Right kidney (tissue), 9 donors: ENCODE results near the gene LKAAEAR1.
"Not testable (repeated sequence)": the region's sequence is repeated elsewhere in the genome, so short reads cannot be mapped to it uniquely, and the experiment has no call there.

Source experiments
- DNase-seq: peaks from one replicate; pipeline ENCODE4 v3.0.0-alpha.2; 2016
- long read RNA-seq, 8 donors: transcript quantifications; one replicate each; lab custom pipeline, GENCODE V29; 2026

The LKAAEAR1 gene, protein sequence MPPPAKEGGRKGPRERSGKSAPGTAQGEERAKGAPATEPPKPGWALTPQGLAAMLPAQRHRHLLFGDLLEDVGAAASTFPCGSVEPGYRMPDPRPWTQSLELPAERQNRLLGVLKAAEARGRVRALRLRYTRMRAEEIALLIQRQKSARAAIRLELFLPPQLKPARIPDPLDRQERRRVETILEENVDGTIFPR
- long read RNA-seq, donor 1, partial matches to known transcripts = 0 of 3 reads
- long read RNA-seq, donor 1, other reads (novel, unspliced or antisense) = 0 of 3 reads
- long read RNA-seq, donor 2, partial matches to known transcripts = 0 of 1 reads
- long read RNA-seq, donor 2, other reads (novel, unspliced or antisense) = 0 of 1 reads
- long read RNA-seq, donor 3 = 0 reads
- long read RNA-seq, donor 4 = 0 reads
- long read RNA-seq, donor 5, partial matches to known transcripts = 0 of 1 reads
- long read RNA-seq, donor 5, other reads (novel, unspliced or antisense) = 0 of 1 reads
- long read RNA-seq, donor 6 = 0 reads
- long read RNA-seq, donor 7 = 0 reads
- long read RNA-seq, donor 8 = 0 reads

DNA sequence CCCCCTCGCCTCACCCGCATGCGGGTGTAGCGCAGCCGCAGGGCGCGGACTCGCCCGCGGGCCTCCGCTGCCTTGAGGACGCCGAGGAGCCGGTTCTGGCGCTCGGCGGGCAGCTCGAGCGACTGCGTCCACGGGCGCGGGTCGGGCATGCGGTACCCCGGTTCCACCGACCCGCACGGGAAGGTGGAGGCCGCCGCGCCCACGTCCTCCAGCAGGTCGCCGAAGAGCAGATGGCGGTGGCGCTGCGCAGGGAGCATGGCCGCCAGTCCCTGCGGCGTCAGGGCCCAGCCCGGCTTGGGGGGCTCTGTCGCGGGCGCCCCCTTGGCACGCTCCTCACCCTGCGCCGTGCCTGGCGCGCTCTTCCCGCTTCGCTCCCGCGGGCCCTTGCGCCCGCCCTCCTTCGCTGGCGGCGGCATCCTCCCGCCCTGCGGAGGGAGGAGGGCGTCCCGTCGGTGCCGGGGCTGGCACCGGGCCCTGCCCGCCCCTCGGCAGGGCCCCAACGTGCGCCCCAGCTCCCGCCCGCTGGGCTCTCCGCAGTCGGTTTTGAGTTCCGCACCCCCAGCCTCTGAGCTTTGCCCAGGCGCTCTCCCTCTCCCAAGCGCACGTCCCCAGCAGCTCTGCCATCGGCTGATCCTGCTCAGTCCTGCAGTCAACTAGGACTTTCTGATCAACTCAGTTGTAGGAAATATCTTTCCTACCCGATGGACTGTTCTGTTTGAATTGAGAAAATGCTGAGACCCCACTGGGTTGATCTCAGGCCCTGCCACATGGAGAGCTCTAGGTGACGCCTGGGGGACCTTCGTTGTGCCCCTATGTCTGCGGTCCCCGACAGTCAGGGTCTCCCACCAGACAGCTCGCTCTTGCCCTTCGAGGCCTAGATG is at the start of gene LKAAEAR1:
LKAAEAR1 (minus strand) TSS at position 595 of the 881 bp plus-strand sequence; CDS start at position 416, 179 bp downstream.
- DNase-seq = peak; percentile 64

DNA sequence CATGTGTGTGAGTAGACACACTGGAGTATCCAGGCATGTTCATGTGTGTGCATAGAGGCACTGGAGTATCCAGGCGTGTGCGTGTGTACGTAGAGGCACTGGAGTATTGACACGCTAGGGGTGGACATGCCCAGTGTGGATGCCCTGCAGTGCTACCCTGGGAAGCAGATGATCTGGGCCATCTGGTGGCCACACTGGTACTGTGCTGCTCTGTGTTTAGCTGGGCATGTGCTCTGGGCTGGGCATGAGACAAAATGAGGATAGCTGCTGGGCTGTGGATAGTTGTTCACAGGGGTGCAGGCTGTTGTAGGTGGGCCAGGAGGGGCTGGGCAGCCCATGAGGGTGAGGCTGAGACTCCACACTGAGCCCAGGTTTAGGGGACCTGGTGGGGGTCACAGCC is 47.2 kb upstream of the LKAAEAR1 start:
- DNase-seq = no peak

DNA sequence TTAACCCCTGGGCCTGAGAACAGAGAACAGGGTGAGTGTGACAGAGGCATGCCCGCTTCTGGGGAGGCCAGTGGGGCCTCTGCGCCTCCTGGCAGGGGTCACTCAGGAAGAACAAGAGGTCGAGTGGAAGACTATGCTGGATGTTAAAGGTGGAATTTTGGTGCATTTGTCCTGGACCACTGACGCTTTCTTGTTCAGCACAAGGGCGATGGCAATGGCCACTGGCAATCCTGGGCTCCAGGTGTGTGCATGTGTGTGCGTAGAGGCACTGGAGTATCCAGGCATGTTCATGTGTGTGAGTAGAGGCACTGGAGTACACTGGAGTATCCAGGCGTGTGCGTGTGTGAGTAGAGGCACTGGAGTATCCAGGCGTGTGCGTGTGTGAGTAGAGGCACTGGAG is 46.7 kb upstream of the LKAAEAR1 start:
- DNase-seq = no peak

DNA sequence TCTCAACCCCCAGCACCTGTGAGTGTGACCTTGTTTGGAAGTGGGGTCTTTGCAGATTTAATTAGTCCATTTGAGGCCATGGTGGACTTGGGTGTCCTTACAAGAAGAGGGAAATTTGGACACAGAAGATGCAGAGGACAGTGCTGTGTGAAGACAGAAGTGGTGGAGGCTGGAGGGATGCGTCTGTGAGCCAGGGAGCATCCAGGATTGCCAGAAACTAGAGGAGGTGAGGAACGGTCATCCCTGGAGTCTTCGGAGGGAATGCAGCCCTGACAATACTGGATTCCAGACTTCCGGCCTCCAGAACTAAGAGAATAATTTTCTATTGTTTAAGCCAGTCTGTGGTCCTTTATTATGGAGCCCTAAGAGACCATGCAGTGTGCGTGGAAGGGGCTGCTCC is 46.1 kb upstream of the LKAAEAR1 start:
- DNase-seq = no peak

DNA sequence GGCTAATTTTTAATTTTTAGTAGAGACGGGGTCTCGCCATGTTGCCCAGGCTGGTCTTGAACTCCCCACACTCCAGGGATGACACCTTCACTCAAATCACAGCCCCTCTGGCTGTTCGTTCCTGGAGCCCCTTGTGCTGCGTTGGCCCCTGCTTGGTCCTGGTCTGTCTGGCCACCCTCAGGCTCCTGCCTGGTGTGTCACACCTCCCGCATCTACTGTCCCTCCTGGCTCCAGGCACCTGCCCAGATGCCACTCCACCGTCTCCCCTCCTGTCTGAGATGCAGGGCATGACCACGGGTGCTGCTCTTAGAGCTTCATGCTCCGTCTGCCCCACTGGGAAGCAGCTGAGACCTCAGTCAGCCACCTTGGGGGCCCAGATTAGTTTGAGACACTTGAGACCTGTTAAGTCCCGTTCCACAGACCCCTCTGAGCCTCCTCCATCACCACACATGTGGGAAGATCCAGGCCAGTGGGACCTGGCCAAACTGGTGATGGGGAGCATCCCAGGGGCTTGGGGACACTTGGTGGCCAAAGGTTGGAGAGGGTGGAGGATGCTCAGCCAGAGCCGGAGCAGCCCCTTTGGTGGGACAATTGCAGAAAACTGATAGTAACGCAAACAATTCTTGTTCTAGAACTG is 45.1 kb upstream of the LKAAEAR1 start:
- DNase-seq = no peak

DNA sequence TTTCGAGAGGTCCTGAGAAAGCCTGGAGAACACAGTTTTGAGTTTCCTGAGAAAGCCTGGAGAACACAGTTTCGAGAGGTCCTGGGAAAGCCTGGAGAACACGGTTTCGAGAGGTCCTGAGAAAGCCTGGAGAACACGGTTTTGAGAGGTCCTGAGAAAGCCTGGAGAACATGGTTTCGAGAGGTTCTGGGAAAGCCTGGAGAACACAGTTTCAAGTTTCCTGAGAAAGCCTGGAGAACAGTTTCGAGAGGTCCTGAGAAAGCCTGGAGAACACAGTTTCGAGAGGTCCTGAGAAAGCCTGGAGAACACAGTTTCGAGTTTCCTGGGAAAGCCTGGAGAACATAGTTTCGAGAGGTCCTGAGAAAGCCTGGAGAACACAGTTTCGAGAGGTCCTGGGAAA is 39.3 kb upstream of the LKAAEAR1 start:
- not testable (repeated sequence) for DNase-seq

DNA sequence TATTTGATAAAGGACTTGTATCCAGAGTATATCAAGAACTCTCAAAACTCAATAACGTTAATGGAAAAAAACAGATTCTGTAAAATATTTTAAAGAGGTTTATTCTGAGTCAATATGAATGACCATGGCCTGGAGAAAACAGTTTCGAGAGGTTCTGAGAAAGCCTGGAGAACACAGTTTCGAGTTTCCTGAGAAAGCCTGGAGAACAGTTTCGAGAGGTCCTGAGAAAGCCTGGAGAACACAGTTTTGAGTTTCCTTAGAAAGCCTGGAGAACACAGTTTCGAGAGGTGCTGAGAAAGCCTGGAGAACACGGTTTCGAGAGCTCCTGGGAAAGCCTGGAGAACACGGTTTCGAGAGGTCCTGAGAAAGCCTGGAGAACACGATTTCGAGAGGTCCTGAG is 38.7 kb upstream of the LKAAEAR1 start:
- DNase-seq = not testable (repeated sequence)

DNA sequence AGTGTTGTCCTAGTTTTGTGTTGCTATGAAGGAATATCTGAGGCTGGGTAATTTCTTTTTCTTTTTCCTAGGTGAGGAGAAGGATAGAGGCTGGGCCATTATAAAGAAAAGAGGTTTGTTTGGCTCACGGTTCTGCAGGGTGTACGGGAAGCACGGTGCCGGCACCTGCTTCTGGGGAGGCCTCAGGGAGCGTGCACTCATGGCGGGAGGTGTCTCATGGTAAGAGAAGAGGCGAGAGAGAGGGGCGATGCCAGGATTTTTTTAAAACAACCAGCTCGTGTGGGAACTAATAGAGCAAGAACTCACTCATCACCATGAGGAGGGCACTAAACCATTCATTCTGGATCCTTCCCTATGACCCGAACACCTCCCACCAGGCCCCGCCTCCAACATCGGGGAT is 37.4 kb upstream of the LKAAEAR1 start:
- DNase-seq = no peak

DNA sequence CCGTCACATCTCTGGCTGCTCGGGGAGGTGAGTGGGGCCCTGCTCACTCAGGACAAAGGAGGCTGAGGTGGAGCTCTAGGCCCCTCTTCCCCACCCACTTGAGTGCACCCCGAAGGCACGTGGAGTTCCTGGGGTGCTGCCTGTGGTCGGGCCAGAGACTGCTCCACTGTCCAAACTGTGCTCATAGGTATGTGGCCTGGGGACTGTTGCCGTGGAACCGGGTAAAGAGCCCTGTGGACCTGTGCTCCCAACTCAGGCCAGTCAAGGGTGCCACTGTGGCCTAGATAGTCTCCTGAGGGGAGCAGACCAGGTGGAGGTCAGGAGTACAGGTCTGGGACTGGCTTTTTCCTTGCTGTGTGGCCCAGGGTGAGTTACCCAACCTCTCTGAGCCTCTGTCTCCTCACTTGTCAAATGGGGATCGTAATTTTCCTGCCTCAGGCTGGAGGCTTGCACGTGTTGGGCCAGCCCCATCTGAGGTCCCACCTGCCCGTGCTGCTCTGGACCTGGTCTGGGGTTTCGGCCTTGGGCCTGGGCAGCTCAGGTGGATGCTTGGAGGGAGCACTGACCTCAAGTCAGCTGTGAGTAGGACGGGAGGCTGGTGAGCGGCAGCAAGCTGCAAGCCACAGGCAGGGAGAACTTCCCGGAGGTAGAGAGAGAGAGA is 35.6 kb upstream of the LKAAEAR1 start:
- DNase-seq = peak; percentile 39

DNA sequence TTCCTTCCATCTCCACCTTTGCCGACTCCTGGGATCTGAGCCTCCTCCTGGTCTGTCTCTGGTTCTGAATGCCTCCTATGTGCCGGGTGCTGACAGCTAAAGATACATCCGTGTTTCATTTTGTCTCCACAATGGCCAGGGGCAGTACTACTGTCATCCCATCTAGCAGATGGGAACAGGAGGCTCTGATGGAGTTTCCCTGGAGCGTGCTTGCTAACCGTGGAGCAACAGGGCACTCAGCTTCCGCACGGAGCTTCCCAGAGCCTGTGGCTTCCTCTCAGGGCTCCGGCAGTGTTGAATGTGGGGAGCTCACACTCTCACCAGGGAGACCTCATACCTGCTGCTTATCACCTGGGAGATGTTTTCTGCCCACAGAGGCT is 35.1 kb upstream of the LKAAEAR1 start:
- DNase-seq = no peak

DNA sequence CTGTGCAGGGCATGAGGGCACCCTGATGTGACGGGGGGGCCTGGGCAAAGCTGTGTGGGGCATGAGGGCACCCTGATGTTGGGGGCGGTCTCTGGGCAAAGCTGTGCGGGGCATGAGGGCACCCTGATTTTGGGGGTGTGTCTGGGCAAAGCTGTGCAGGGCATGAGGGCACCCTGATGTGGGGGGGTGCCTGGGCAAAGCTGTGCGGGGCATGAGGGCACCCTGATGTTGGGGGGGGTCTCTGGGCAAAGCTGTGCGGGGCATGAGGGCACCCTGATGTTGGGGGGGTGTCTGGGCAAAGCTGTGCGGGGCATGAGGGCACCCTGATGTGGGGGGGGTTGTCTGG is 33.2 kb upstream of the LKAAEAR1 start:
- DNase-seq = not testable (repeated sequence)

DNA sequence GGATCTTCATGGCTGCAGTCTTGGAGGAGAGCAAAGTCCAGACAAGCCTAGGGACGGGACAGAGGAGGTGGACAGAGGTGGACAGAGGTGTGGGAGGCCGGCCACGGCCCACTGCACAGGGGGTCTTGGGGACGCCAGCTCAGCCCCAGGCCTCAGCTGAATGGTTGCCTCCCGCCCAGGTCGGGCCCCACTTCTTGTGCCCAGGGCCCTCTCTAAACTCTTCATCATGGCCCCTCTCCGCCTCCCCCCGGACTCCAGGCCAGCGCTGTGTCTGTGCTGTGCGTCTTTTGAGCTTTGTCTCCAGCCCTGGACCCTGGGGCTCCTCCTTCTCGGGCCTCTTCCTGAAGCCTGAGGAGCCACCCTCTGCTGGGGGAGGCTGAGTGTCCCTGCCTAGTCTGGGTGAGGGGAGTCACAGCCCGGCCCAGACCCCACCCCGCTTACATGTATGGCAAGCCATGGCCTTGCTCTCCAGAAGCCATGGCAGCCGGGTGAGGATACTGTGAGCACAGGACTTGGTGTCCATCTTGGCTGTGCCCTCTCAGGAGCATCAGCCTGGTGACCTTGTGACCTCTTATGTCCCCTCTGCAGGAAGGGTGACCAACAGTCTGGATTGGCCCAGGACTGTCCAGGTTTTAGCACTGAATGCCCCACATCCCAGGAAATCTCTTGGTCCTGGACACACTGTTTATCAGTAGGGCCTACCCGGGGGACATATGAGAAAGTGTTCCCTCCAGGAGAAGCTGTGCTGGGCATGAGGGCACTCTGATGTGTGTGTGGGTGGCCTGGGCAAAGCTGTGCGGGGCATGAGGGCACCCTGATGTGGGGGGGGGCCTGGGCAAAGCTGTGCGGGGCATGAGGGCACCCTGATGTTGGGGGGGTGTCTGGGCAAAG is 32.6 kb upstream of the LKAAEAR1 start:
- no peak for DNase-seq

DNA sequence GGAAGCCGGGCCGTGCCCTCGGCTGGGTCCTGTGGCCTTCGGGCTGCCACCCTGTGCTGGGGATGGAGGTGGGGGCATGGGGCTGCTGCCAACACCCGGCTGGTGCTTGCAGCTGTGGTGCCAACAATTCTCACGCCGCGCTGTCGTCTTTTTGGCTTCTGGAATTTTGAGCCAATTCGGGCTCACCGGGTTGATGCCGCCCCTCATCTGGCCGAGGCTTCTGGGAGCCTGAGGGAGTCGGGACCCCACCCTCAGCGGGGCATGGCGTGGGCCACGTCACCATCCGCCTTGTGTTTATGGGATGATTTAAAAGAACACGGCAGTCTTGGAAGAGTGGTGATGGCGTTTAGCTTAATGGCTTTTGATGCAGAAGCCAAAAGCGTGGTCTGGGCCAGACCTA is 31.8 kb upstream of the LKAAEAR1 start:
- no peak for DNase-seq

DNA sequence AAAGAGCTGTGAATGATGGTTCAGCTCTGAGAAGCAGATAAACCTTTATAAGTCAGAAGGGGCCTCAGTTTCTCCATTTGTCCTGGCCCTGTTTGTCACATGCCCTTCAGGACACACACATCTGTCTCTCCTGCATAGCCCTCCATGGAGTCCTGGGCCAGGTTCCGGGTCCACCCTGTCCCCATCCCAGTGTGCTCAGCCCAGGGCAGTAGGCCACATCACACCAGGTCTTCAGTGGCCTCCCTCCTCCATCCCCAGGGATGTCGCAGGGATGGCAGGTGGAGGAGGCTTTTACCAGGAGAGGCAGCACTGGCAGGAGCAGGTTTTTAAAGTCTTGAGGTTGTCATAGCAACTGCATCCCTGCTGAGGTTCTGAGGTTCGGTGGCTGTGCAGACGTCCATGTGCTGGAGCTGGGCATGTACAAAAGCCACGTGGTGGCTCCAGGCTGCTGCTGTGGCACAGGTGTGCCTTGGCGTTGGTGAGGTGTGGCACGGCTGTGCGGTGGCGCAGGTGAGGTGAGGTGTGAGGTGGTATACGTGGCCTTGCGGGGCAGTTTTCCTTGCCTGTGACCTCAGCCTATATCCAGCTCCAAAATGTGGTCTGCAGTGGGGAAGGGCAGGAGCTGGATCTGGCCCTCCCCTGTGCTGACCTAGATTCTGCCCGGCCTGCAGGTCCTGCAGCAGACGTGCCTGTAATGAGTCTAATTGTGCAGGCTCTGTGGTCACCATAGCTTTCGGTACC is 31.1 kb upstream of the LKAAEAR1 start:
- DNase-seq = no peak

DNA sequence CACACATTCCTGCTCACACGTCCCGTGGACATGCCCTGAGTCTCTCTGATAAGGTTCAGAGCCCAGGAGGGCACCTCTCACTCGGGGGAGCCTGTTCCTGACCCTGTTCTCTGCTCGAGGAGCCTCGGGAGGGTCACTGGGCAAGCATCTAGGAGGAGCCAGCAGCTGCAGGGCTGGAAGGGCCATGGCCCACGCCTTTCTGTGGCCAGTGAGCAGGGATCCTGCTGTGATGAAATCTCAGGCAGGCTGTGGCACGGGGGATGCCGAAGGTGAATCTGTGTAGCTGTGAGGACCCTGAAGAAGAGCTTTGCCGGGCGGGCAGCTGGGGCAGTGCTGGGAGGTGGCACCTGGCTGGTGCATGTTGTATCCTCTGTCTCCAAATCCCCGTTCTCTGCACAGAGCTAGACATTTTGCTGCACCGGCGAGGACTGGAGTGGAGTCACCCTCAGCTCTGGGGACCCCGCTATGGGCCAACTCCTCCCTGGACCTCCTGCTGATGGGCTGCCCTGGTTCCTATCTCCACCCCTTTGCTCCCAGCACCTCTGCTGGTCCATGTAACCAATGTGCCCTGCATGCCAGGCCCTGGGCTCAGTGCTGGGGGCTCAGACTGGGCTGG is 30.3 kb upstream of the LKAAEAR1 start:
- DNase-seq = no peak

DNA sequence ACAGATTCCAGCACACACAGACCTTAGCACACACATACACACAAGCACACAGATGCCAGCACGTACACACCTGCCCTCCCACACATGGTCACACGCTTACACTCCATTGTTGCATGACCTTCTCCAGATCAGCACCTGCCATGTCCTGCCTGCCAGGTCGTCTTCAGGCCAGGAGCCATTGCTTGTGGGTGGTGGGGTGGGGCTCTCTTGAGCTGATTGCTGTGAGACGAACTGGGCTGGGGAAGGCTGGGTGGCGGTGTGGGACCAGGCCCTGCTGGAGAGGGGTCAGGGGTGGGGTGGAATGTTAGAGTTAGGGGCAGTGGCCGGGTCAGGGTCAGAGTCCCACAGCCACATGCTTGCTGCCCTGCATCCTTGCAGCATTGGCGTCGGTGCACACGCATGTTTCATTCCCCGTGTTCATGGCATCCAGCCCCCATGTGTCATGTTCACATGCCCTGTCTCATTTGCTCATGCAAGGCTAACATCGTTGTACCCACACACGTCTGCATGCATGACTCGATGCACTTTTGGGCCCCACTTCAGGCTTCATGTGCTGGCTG is 29.7 kb upstream of the LKAAEAR1 start:
- no peak for DNase-seq

DNA sequence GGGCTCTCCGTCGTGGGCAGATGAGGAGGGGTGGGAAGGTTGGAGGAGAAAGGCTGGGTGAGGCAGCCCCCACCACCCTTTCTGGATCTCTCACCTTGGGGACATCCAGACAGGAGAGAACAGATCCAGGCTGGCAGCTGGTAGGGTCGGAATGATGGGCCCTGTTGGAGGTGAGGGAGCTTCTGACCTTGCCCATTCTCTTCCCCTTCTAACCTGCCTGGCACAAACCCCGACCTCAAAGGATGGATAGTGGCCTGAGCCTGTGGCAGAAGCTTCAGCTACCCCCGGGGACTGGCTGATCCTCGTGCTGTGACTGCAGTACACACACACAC is 29.2 kb upstream of the LKAAEAR1 start:
- no peak for DNase-seq

DNA sequence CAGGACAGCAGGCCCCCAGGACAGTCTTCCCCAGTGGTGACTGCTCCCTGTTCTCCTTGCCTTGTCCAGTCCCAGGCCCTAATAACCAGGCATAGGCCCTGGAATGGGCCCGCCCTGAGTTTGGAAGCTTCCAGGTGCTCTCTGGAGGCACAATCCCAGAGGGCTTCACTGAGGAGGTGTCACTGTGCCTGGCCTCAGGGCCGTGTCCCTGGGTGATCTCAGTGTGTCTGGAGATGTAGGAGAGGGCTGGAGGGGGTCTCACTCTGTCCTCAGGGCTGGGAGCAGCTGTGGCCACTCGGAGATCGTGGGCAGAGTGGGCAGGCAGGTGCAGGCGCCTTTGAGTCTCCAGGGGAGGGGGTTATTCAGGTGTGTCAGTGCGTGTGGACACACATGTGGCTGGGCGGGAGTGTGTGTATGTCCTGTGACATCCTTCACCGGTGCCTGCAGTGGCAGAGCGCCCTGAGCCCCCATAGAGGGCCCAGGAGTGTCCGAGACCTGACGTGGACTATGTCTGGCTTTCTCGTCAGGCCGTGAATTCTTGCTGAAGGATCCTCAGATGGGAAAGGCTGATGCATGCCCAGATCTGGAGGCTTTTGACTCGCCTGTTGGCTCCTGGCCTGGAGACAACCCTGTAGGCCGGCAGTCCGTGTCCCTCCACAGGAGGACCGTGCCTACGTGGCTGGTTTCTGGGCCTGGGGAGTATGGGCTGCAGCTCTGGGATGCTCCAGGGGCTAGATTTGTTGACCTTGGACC is 28.7 kb upstream of the LKAAEAR1 start:
- no peak for DNase-seq
